NOMO-1 treated with DMSO at 0.1 percent for 48 hours (cell line): Measurements from ENCODE around the gene PLA2G4B.

Experiments
- DNase-seq: peaks from one replicate; lab custom pipeline; 2025; ENCODE audit not compliant: unreplicated experiment; lab: John Stamatoyannopoulos, UW

PLA2G4B gene

DNA sequence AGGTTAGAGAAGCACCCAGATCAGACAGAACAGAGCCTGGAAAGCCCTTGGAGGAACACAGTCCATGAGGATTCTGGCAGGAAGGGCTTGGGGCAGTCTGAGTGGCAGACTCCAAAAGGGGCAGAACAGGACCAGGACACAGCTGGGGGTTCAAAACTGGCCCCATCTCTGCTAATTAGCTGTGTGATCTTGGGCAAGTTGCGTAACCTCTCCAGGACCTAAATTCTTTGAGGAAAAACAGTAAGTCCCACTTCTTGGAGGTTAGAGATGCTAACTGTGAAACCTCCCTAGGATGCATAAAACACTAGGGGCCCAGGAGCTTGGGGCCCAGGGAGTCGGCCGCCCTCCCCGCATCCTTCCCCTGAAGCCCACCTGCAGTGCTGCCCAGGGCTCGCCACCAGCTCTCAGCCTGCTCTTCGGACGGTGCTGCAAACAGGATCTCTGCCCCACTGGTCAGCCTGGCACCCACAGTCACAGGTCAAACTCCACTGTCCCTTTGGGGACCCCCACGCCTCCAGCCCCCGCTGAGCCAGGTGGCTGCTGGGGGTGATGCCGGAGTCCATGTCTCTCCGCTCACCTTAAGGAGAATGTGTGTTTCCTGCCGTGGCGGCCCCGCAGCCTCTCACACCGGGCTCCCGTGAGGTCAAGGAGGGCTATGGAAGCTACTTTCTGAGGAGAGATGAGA, 12.0 kb downstream of the PLA2G4B start:
- no peak for DNase-seq

GRCh38 chr15:41851167-41851523, 12.5 kb downstream of the PLA2G4B start:
- no peak for DNase-seq

GRCh38 chr15:41851755-41852370, 13.2 kb downstream of the PLA2G4B start:
- DNase-seq, result no peak

DNA sequence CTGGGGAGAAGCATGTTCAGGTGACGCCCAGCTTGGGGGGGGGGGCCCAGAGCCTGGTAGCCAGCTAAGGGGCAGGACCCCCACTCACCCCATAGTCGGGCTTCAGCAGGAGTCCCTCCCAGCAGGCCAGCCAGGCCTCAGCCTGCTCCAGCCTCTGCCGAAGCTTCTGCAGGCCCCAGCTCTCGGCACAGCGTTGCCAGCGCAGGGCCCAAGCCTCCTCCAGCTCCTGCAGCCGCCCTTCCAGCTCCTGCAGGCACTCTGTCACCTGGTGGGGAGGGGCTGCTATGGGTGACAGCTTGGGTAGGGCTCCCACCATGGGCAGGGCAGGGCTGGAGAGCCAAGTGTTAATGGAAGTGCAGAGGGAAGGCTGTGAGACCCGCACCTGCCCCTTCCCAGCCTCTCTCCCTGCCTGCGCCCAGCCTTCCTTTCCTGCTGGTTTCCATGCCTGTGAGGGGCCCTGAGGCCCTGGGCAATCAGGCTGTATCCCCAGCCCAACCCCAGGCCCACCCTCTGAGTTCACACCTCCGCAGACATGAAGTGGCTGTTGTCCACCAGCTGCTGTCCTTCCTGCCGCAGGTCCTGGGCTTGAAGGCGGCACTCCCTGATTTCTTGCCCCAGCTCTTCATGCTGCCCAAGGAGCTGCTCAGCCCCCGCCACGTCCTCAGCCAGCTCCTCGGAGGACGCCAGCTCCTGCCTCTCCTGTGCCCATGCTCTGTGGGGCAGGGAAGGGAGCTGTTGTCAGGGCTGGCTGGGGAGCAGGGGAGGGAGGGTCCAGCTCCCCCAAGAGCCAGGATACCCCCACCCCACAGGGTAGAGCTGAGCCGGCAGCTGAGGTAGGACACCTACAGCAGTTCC, 14.3 kb downstream of the PLA2G4B start:
- DNase-seq, result no peak

GRCh38 chr15:41853831-41854230, 15.2 kb downstream of the PLA2G4B start:
- DNase-seq, result no peak

GRCh38 chr15:41854443-41854842, 15.8 kb downstream of the PLA2G4B start:
- DNase-seq, result no peak

GRCh38 chr15:41855261-41855961, 16.8 kb downstream of the PLA2G4B start:
- DNase-seq, result no peak

GRCh38 chr15:41856262-41856661, 17.6 kb downstream of the PLA2G4B start:
- no peak for DNase-seq

DNA sequence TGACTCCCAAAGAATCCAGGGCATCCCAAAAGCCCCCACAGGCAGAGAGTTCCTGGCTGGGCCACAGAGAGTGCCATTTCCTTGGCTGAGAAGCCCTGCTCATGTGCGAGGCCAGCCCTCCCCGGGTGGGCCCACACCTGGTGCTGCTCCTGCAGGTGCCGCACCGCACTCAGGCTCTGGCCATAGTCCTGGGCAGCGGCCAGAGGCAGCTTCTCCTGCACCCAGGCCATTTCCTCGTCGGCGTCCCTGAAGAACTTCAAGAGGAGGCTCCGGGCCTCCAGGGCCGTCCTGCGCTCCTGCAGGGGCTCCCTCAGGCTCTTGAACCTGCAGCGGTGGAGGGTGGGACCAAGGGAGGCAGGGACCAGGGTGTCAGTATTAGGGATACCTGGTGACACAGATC, 18.1 kb downstream of the PLA2G4B start:
- no peak for DNase-seq

- no peak for DNase-seq
Measured at GRCh38 chr15:41857316-41857715, 18.7 kb downstream of the PLA2G4B start.

- DNase-seq, result no peak
Measured at GRCh38 chr15:41858756-41859155, 20.1 kb downstream of the PLA2G4B start.

DNA sequence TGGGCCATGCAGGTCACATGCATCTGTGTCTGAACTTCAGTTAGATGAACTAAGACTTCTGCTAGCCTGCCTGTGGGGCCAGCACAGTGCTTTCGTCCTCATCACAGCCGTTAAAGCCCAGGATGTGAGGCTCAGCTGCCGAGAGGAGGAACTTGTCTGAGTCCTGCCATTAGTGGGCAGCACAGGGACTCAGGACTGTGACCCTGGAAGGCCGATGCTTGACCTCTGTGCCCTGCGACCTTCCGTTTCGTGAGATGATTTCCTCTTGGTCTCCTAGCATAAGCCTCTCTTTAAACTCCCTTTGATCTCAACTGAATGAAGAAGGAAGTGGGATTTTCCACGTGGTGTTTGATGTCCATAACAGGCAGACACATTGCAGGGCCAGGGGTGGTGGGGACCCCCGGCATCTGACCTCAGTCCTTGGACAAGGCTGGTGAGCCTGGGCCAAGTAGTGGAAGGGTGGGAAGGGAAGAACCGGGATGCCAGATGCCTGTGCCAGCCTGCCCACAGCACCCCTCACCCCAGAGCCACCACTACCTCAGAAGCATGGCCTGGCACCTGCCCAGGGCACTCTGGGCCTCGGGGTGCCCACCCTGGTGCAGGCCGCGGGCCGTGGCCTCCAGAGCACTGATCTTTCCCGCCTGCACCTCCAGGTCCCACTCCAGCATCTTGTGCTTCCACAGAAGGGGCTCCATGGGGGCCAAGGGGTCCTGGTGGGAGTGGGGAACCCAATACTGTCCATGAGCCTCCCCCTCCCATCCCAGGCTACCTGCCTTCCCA, 21.6 kb downstream of the PLA2G4B start:
- DNase-seq, result no peak

GRCh38 chr15:41861736-41862356, 23.2 kb downstream of the PLA2G4B start:
- DNase-seq, result no peak

DNA sequence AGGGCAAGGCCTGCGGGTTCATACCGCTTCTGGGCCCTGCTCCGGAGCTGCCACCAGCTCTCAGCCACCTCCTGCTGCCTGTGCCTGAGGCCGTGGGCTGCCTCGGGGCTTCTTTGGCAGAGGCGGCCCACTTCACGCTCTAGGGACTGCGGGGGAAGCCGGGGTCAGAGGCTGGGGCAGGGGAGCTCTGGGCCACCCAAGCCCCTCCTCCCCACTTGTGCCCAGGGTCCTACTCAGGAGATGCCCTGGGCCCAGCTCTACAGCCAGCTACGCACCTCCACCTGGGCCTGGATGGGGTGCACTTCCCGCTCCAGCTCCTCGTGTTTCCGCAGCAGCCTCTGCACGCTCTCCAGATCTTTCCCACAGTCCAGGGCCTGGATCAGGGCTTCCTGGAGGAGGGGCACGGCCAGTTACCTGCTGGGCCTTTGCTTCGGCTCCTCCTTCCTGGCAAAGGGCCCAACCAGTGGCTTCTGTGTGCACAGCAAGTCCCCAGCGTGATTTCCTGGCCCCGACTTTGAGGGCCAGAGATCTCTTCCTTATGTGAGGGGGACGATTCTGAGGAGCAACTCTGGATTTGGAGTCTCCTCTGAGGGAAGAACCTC, 24.0 kb downstream of the PLA2G4B start:
- no peak for DNase-seq

GRCh38 chr15:41865490-41866055, 26.9 kb downstream of the PLA2G4B start:
- no peak for DNase-seq

DNA sequence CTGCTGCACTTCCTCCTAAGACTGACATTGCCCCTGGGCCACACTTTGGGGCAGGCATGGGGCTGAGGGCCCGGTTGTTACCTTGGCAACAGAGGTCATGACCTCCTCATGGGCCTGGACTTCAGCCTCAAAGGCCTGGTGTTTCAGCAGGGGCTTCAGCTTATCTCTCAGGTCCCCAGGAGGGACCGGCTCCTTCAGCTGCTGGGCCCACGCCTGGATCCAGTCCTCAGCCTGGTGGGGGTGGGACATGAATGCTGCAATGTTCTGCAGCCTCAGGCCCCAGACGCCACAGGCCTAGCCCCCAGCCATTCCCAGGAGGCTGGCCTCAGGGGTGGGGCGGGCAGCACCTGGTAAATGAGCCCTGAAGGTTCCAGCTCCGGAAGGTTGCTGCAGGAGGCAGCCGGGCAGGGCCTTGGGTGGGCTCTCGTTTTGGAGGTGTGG, 27.6 kb downstream of the PLA2G4B start:
- DNase-seq, result no peak

GRCh38 chr15:41866872-41867579, 28.4 kb downstream of the PLA2G4B start:
- no peak for DNase-seq

GRCh38 chr15:41868321-41868720, 29.7 kb downstream of the PLA2G4B start:
- DNase-seq, result no peak
